Keratinocyte (primary cell): Measurements from ENCODE around the gene OR13C3.

Source experiments
- EZH2 ChIP-seq: IDR thresholded peaks from one replicate; pipeline ENCODE4 v1.6.1; 2012; ENCODE audit warnings: inconsistent platforms, mild to moderate bottlenecking, low read length, moderate library complexity
- TF ChIP-seq, protein P1 (sequence below), 3 experiments: IDR thresholded peaks in 1 of 3; conservative IDR thresholded peaks in 1 of 3; optimal IDR thresholded peaks in 1 of 3; 2 replicates in 2 of 3; 3 replicates in 1 of 3; pipeline versions ENCODE3 to v1.5.1; 2011; ENCODE audit warnings: low read length in 3 of 3, mild to moderate bottlenecking in 3 of 3, moderate library complexity in 2 of 3, control low read depth in 1 of 3, inconsistent platforms in 1 of 3; ENCODE audit not compliant: insufficient read depth in 2 of 3; ENCODE audit errors: extremely low read depth in 1 of 3

- TF ChIP-seq, protein P1, sequence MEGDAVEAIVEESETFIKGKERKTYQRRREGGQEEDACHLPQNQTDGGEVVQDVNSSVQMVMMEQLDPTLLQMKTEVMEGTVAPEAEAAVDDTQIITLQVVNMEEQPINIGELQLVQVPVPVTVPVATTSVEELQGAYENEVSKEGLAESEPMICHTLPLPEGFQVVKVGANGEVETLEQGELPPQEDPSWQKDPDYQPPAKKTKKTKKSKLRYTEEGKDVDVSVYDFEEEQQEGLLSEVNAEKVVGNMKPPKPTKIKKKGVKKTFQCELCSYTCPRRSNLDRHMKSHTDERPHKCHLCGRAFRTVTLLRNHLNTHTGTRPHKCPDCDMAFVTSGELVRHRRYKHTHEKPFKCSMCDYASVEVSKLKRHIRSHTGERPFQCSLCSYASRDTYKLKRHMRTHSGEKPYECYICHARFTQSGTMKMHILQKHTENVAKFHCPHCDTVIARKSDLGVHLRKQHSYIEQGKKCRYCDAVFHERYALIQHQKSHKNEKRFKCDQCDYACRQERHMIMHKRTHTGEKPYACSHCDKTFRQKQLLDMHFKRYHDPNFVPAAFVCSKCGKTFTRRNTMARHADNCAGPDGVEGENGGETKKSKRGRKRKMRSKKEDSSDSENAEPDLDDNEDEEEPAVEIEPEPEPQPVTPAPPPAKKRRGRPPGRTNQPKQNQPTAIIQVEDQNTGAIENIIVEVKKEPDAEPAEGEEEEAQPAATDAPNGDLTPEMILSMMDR (optimal IDR thresholded peaks at IDR 0.05 in 1 of 3, IDR thresholded peaks at IDR 0.05 in 1 of 3, conservative IDR thresholded peaks at IDR 0.05 in 1 of 3; ENCODE audit: extremely low read depth in 1 of 3, insufficient read depth in 2 of 3, low read length in 3 of 3): no peak
- TF ChIP-seq EZH2: no peak
These were observed at the start of gene OR13C3 for GRCh38 chr9:104536756-104537155.
